Kidney (tissue), 14 donors: Measurements from ENCODE around the gene HSD17B8. TPM values are rescaled to one million over a fixed set of nuclear protein-coding genes. Genes with fewer than 3 reads are reported as not detected.

ENCODE experiments used
- DNase-seq, 5 donors: peaks; one replicate each; pipeline ENCODE4 v3.0.0-alpha.2; 2013 to 2020
- FAIRE-seq: peaks from 2 replicates; lab custom pipeline; 2012; peaks lifted over from hg19 to GRCh38; lab: Jason Lieb, UNC
- H3K27ac ChIP-seq, 2 donors: one replicate each; pipeline ENCODE4 v1.7.0; 2013; ENCODE audit warnings: low read depth in 2 of 2, low read length in 2 of 2, inconsistent platforms in 1 of 2
- H3K27me3 ChIP-seq: one replicate; pipeline ENCODE4 v1.7.1; 2013; ENCODE audit warnings: low read length, inconsistent platforms; ENCODE audit not compliant: control insufficient read depth, insufficient read depth
- H3K36me3 ChIP-seq, 3 donors: one replicate each; pipeline versions ENCODE4 v1.7.0 to v1.7.1; 2013; ENCODE audit warnings: low read length in 3 of 3, control low read depth in 1 of 3, inconsistent platforms in 1 of 3; ENCODE audit not compliant: insufficient read depth in 3 of 3, control insufficient read depth in 2 of 3
- H3K4me1 ChIP-seq, 3 donors: one replicate each; pipeline versions ENCODE4 v1.7.0 to v1.7.1; 2013; ENCODE audit warnings: low read length in 3 of 3, inconsistent platforms in 1 of 3, low read depth in 1 of 3; ENCODE audit not compliant: control insufficient read depth in 2 of 3, insufficient read depth in 2 of 3
- H3K4me3 ChIP-seq, 3 donors: one replicate each; pipeline versions ENCODE4 v1.7.0 to v1.8.1; 2013; ENCODE audit warnings: low read length in 3 of 3, control low read depth in 1 of 3, inconsistent platforms in 1 of 3
- H3K9ac ChIP-seq, 3 donors: one replicate each; pipeline versions ENCODE4 v1.7.0 to v1.7.1; 2013; ENCODE audit warnings: low read length in 3 of 3, control low read depth in 1 of 3, inconsistent platforms in 1 of 3
- H3K9me3 ChIP-seq, 3 donors: one replicate each; pipeline versions ENCODE4 v1.7.0 to v1.7.1; 2013; ENCODE audit warnings: low read length in 3 of 3, control low read depth in 1 of 3, inconsistent platforms in 1 of 3; ENCODE audit not compliant: control insufficient read depth in 2 of 3, insufficient read depth in 1 of 3
- intact Hi-C: fragments of 100-400 bp; cut with DNase I; formaldehyde crosslinking; loops from one replicate; pipeline ENCODE4 v1.11.1; 2022
- polyA plus RNA-seq: library from polyadenylated mRNA; stranded (reverse); fragments of 350-450 nt; fragmentation: Illumina TruSeq; extraction: RNeasy Lipid Tissue Mini Kit (QIAGEN cat#74804); gene quantifications from one replicate; pipeline ENCODE4 v1.2.3, GENCODE V29; 2014; ENCODE audit warnings: low read depth, low replicate concordance; ENCODE audit not compliant: insufficient read depth
- total RNA-seq: library from RNA; stranded (reverse); fragmentation: NEBNext Ultra II Directional; extraction: Animal tissue kit (Norgen Biotek cat#: 25700); gene quantifications from one replicate; pipeline ENCODE4 v1.2.1, GENCODE V29; 2021
- TF ChIP-seq, protein P1 (sequence below): IDR thresholded peaks from 3 replicates; pipeline ENCODE4 v1.5.1; 2012; ENCODE audit warnings: mild to moderate bottlenecking, moderate library complexity, borderline replicate concordance; ENCODE audit not compliant: insufficient read depth; ENCODE audit errors: extremely low read depth
- donor health status: control.
- donor health status: control.
- donor health status: control.
- donor health status: control.
- donor health status: control.
- donor health status: DM: yes; HTN: yes; CAD: no.
- donor health status: Normal renal cell carcinoma (clear cell type).

The HSD17B8 gene
- total and polyA plus RNA-seq, 2 donors from 2014 or later = 26.6 to 83.0 TPM

DNA sequence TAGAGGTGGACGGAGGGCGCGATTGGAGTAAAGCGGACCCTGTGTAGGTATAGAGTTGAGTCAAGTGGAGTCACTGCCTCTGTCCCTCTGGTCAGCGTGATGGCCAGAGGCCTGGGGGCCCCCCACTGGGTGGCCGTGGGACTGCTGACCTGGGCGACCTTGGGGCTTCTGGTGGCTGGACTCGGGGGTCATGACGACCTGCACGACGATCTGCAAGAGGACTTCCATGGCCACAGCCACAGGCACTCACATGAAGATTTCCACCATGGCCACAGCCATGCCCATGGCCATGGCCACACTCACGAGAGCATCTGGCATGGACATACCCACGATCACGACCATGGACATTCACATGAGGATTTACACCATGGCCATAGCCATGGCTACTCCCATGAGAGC lies 3.3 kb upstream of the HSD17B8 start:
- intact Hi-C loops = no loop called here
- peaks cover 14 to 28% (median 19%) of the 10 kb centered on the region in 3 donors for H3K36me3 ChIP-seq
- FAIRE-seq (no peak), DNase-seq (peak in 1 of 5 donors; percentile 83)
- TF ChIP-seq, protein P1, sequence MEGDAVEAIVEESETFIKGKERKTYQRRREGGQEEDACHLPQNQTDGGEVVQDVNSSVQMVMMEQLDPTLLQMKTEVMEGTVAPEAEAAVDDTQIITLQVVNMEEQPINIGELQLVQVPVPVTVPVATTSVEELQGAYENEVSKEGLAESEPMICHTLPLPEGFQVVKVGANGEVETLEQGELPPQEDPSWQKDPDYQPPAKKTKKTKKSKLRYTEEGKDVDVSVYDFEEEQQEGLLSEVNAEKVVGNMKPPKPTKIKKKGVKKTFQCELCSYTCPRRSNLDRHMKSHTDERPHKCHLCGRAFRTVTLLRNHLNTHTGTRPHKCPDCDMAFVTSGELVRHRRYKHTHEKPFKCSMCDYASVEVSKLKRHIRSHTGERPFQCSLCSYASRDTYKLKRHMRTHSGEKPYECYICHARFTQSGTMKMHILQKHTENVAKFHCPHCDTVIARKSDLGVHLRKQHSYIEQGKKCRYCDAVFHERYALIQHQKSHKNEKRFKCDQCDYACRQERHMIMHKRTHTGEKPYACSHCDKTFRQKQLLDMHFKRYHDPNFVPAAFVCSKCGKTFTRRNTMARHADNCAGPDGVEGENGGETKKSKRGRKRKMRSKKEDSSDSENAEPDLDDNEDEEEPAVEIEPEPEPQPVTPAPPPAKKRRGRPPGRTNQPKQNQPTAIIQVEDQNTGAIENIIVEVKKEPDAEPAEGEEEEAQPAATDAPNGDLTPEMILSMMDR = no peak
- H3K4me1 ChIP-seq = peaks cover 5 to 40% (median 17%) of the 10 kb centered on the region in 3 donors
- peak overlapping the region; percentile 99 for H3K27ac ChIP-seq
- H3K4me3 ChIP-seq = peak overlapping the region; percentile 97 to 99 (median 98)
- H3K9me3 ChIP-seq = no peaks in the 10 kb centered on the region
- H3K27me3 ChIP-seq = no peaks in the 10 kb centered on the region
- peak overlapping the region; percentile 80 to 100 (median 98) for H3K9ac ChIP-seq

DNA sequence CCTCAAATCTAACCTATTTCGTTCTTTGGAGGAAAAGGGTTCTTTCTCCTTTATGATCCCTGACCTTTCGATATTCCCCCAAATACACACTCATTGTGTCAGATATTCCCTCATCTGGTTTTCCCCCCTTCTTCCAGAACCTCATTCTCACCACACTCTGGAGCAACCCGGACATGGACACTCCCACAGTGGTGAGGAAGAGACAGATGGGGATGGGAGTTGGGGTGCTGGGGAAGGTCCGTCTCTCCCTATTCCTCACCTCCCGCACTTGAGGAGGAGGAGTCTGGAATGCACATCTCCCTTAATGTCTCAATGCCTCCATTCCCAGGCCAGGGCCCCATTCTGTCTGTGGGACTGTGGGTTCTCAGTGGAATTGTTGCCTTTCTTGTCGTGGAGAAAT lies 2.5 kb upstream of the HSD17B8 start:
- Histone ChIP-seq H3K9ac (no peak overlapping the region), H3K4me3 (peak overlapping the region; percentile 97 to 99 (median 98)), H3K9me3 (no peaks in the 10 kb centered on the region), H3K4me1 (peaks cover 5 to 43% (median 17%) of the 10 kb centered on the region in 3 donors), H3K27me3 (no peaks in the 10 kb centered on the region), H3K36me3 (peaks cover 13 to 23% (median 17%) of the 10 kb centered on the region in 3 donors), H3K27ac (no peak overlapping the region)
- intact Hi-C loops = no loop called here
- TF ChIP-seq, protein P1 = no peak
- no peak for FAIRE-seq
- no peak for DNase-seq

DNA sequence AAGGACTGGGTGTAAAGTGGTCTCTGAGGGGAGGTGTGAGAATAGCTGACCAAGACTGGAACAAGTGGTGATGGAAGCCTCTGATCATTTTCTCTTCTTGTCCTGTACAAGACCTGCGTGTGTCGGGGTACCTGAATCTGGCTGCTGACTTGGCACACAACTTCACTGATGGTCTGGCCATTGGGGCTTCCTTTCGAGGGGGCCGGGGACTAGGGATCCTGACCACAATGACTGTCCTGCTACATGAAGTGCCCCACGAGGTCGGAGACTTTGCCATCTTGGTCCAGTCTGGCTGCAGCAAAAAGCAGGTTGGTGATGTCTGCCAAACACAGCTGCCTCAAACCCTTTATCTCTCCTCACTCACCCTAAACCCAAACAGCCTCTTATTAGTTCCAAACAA lies 1.7 kb upstream of the HSD17B8 start:
- TF ChIP-seq, protein P1 = no peak
- no peak overlapping the region for H3K27ac ChIP-seq
- FAIRE-seq (no peak), DNase-seq (peak in 1 of 5 donors; percentile 24)
- no peaks in the 10 kb centered on the region for H3K27me3 ChIP-seq
- H3K4me3 ChIP-seq = no peak overlapping the region
- no peaks in the 10 kb centered on the region for H3K9me3 ChIP-seq
- H3K4me1 ChIP-seq = peaks cover 5 to 40% (median 22%) of the 10 kb centered on the region in 3 donors
- intact Hi-C loops = no loop called here
- H3K9ac ChIP-seq = no peak overlapping the region
- peaks cover 11 to 18% (median 14%) of the 10 kb centered on the region in 3 donors for H3K36me3 ChIP-seq
